GM12892 (cell line): Measurements from ENCODE around the gene COG8.

Source experiments
- POLR2A ChIP-seq: IDR thresholded peaks from 2 replicates; pipeline ENCODE4 v1.6.1; 2011; ENCODE audit warnings: low read depth, low read length, control low read depth
- POLR2AphosphoS5 ChIP-seq: IDR thresholded peaks from 2 replicates; pipeline ENCODE4 v1.6.1; 2011; ENCODE audit warnings: low read depth, low read length, control low read depth

DNA sequence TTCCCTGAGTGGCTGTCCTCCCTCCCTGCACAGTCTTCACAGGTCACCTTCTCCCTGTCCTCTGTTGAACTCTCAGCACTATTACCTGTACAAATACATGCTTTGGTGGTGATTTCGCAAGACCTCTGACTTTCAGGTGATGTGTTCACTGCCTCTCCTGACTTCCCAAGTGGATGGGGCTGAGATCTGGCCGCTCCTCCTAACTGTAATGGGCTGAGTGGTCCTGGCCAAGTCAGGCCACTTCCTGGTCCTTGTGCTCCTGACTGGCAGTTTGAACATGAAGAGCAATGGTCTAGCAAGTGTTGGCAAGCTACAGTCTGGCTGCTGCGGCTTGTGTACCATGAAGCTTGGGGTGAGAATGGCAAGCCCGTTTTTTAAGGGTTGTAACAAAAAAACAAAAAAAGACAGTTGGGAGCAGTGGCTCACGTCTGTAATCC lies 23.9 kb upstream of the COG8 start:
- TF ChIP-seq POLR2AphosphoS5 = no peak
- no peak for TF ChIP-seq POLR2A
